Endothelial cell of umbilical vein (primary cell): Measurements from ENCODE around the gene SAMD9L. TPM values are rescaled to one million over a fixed set of nuclear protein-coding genes. Genes with fewer than 3 reads are reported as not detected.

ENCODE experiments used
- BruUV-seq: library from RNA; stranded (reverse); fragments of 400-500 nt; replicated peaks from 2 replicates; lab custom pipeline; 2021; lab: Mats Ljungman, UMichigan
- CTCF ChIA-PET: fragments of 300-600, 350-600 bp; sonication (Branson Sonifier 250); formaldehyde crosslinking; loops from one replicate; lab custom pipeline; 2021; ENCODE audit warnings: antibody characterized with exemption, inconsistent platforms; lab: Charles Lee
- POLR2A ChIA-PET: fragments of 300-600, 350-600 bp; sonication (Branson Sonifier 250); formaldehyde crosslinking; loops from one replicate; lab custom pipeline; 2021; ENCODE audit warnings: antibody characterized with exemption, inconsistent platforms; lab: Charles Lee
- DNase-seq: peaks from one replicate; pipeline ENCODE4 v3.0.0-alpha.2; 2011; ENCODE audit warnings: low read depth, low spot score
- FAIRE-seq: peaks from 2 replicates; lab custom pipeline; 2011; peaks lifted over from hg19 to GRCh38; lab: Jason Lieb, UNC
- H2AFZ ChIP-seq: 2 replicates; pipeline ENCODE4 v1.6.0; 2012; ENCODE audit warnings: low read depth, low read length, control low read depth, inconsistent platforms
- H3K27ac ChIP-seq: 2 replicates; pipeline ENCODE4 v1.5.1; 2011; ENCODE audit warnings: low read depth, mild to moderate bottlenecking, control low read depth, low read length, moderate library complexity; ENCODE audit not compliant: insufficient read depth
- H3K27me3 ChIP-seq, 2 experiments: 2 replicates each; pipeline versions ENCODE4 v1.6.0 to v1.6.1; 2011; ENCODE audit warnings: low read length in 2 of 2, mixed read lengths in 1 of 2; ENCODE audit not compliant: control insufficient read depth in 2 of 2, insufficient read depth in 2 of 2
- H3K36me3 ChIP-seq, 2 experiments: 2 replicates in 1 of 2; 3 replicates in 1 of 2; pipeline ENCODE4 v1.5.1; 2011; ENCODE audit warnings: low read length in 2 of 2, mild to moderate bottlenecking in 1 of 2, moderate library complexity in 1 of 2; ENCODE audit not compliant: control insufficient read depth in 2 of 2, insufficient read depth in 2 of 2; ENCODE audit errors: extremely low read depth in 1 of 2
- H3K4me1 ChIP-seq: 3 replicates; pipeline ENCODE4 v1.5.1; 2011; ENCODE audit warnings: mild to moderate bottlenecking, low read length; ENCODE audit not compliant: control insufficient read depth, insufficient read depth; ENCODE audit errors: extremely low read depth
- H3K4me2 ChIP-seq: 2 replicates; pipeline ENCODE4 v1.6.1; 2011; ENCODE audit warnings: low read length, control low read depth, mixed read lengths; ENCODE audit not compliant: insufficient read depth
- H3K4me3 ChIP-seq, 3 experiments: fragments of 200-600 bp in 1 of 3; sonication (generic), shearing (Covaris generic) in 1 of 3; replicated peaks in 1 of 3; 2 replicates each; pipeline ENCODE4 v1.5.1; 2011 to 2016; ENCODE audit warnings: control low read depth in 3 of 3, low read length in 3 of 3, mild to moderate bottlenecking in 2 of 3, inconsistent platforms in 1 of 3, low read depth in 1 of 3, moderate library complexity in 1 of 3; ENCODE audit not compliant: insufficient read depth in 1 of 3
- H3K79me2 ChIP-seq: 2 replicates; pipeline ENCODE4 v1.6.0; 2012; ENCODE audit warnings: low read length, inconsistent platforms; ENCODE audit not compliant: control insufficient read depth, insufficient read depth
- H3K9ac ChIP-seq: replicated peaks from 2 replicates; pipeline ENCODE3; 2011; ENCODE audit warnings: low read length, control low read depth; ENCODE audit not compliant: insufficient read depth; ENCODE audit errors: extremely low read depth
- H3K9me1 ChIP-seq: replicated peaks from 3 replicates; pipeline ENCODE4 v1.6.0; 2011; ENCODE audit warnings: mild to moderate bottlenecking, low read length; ENCODE audit not compliant: control insufficient read depth, insufficient read depth; ENCODE audit errors: extremely low read depth
- H3K9me3 ChIP-seq: replicated peaks from 2 replicates; pipeline ENCODE4 v1.5.1; 2012; ENCODE audit warnings: low read length, inconsistent platforms; ENCODE audit not compliant: control insufficient read depth, insufficient read depth
- H4K20me1 ChIP-seq: replicated peaks from 2 replicates; pipeline ENCODE3; 2011; ENCODE audit warnings: mild to moderate bottlenecking, low read length; ENCODE audit not compliant: control insufficient read depth, insufficient read depth; ENCODE audit errors: extremely low read depth
- EZH2 ChIP-seq: IDR thresholded peaks from 2 replicates; pipeline ENCODE4 v1.6.1; 2012; ENCODE audit warnings: borderline replicate concordance, low read depth, mild to moderate bottlenecking, moderate library complexity, low read length, inconsistent platforms; ENCODE audit not compliant: severe bottlenecking
- FOS ChIP-seq: IDR thresholded peaks from 2 replicates; pipeline ENCODE4 v1.6.1; 2011; ENCODE audit warnings: mild to moderate bottlenecking, low read length, moderate library complexity, borderline replicate concordance; ENCODE audit not compliant: insufficient read depth
- GATA2 ChIP-seq: IDR thresholded peaks from 2 replicates; pipeline ENCODE4 v1.7.0; 2011; ENCODE audit warnings: low read depth, mild to moderate bottlenecking, moderate library complexity, mixed read lengths, low read length; ENCODE audit not compliant: insufficient read length, insufficient read depth
- JUN ChIP-seq: IDR thresholded peaks from 2 replicates; pipeline ENCODE4 v1.6.1; 2011; ENCODE audit warnings: borderline replicate concordance, low read depth; ENCODE audit not compliant: insufficient read length, insufficient read depth
- MYC ChIP-seq: IDR thresholded peaks from one replicate; pipeline ENCODE4 v1.6.1; 2011; ENCODE audit warnings: mild to moderate bottlenecking, low read depth, low read length
- POLR2A ChIP-seq: IDR thresholded peaks from 2 replicates; pipeline ENCODE4 v1.6.1; 2012; ENCODE audit warnings: low read depth, mild to moderate bottlenecking, control low read depth, low read length
- POLR2AphosphoS5 ChIP-seq: IDR thresholded peaks from 2 replicates; pipeline ENCODE4 v1.6.1; 2012; ENCODE audit warnings: low read depth, mild to moderate bottlenecking, control low read depth, low read length, moderate library complexity; ENCODE audit not compliant: insufficient read depth
- dilution Hi-C: fragments of 300-500 bp; cut with MboI; formaldehyde crosslinking; loops from one replicate; pipeline ENCODE4 v1.15.0; 2019; ENCODE audit warnings: low sequenced_read_pairs; ENCODE audit not compliant: extremely low pct_ligation_motif_present
- intact Hi-C: fragments of 100-400 bp; cut with micrococcal nuclease; formaldehyde crosslinking; loops from one replicate; pipeline ENCODE4 v1.10.0; 2022
- polyA plus RNA-seq, 4 experiments: library from polyadenylated mRNA; depleted of rRNA in 3 of 4; stranded (reverse) in 3 of 4; unstranded in 1 of 4; fragments of >200 nt; gene quantifications; 2 replicates each; pipeline versions ENCODE4 v1.2.1 to v1.2.3, GENCODE V29; 2011 to 2012; ENCODE audit warnings: missing spikeins in 1 of 4
- total RNA-seq: library from RNA; stranded (reverse); gene quantifications from 2 replicates; pipeline ENCODE4 v1.2.3, GENCODE V29; 2021
- TF ChIP-seq, protein P1 (sequence below): IDR thresholded peaks from 2 replicates; pipeline ENCODE4 v1.6.1; 2011; ENCODE audit not compliant: insufficient read depth, insufficient read length
- TF ChIP-seq, protein P2 (sequence below), 2 donors: IDR thresholded peaks; 1 replicate in 1 of 2; 2 replicates in 1 of 2; pipeline ENCODE4 v1.5.1; 2011; ENCODE audit warnings: low read length in 2 of 2, mild to moderate bottlenecking in 2 of 2, moderate library complexity in 2 of 2, control low read depth in 1 of 2, inconsistent platforms in 1 of 2, low read depth in 1 of 2; ENCODE audit not compliant: insufficient read depth in 1 of 2; ENCODE audit errors: extremely low read depth in 1 of 2

Gene SAMD9L
- total and polyA plus RNA-seq, 2 donors (not counting 3 experiments of a cell fraction or from before 2014, with no cell fraction given): 2.7 to 14.9 TPM

GRCh38 chr7:93196336-93196735 is 48.2 kb upstream of the SAMD9L start:
- FAIRE-seq (no peak), DNase-seq (no peak)
- Histone ChIP-seq H3K4me2 (no peak overlapping the region), H3K4me1 (no peaks in the 10 kb centered on the region), H3K9me1 (no peaks in the 10 kb centered on the region), H4K20me1 (no peaks in the 10 kb centered on the region), H3K4me3 (no peak overlapping the region), H3K36me3 (no peaks in the 10 kb centered on the region), H3K9me3 (no peaks in the 10 kb centered on the region), H3K27me3 (peaks cover 4 to 25% of the 10 kb centered on the region in 2 experiments), H3K27ac (no peak overlapping the region), H3K79me2 (no peaks in the 10 kb centered on the region), H2AFZ (no peak overlapping the region), H3K9ac (no peak overlapping the region)
- TF ChIP-seq POLR2AphosphoS5 (no peak), GATA2 (no peak), MYC (no peak), JUN (no peak), POLR2A (no peak), EZH2 (no peak), FOS (no peak)
- TF ChIP-seq, protein P1, sequence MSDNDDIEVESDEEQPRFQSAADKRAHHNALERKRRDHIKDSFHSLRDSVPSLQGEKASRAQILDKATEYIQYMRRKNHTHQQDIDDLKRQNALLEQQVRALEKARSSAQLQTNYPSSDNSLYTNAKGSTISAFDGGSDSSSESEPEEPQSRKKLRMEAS: no peak
- TF ChIP-seq, protein P2, sequence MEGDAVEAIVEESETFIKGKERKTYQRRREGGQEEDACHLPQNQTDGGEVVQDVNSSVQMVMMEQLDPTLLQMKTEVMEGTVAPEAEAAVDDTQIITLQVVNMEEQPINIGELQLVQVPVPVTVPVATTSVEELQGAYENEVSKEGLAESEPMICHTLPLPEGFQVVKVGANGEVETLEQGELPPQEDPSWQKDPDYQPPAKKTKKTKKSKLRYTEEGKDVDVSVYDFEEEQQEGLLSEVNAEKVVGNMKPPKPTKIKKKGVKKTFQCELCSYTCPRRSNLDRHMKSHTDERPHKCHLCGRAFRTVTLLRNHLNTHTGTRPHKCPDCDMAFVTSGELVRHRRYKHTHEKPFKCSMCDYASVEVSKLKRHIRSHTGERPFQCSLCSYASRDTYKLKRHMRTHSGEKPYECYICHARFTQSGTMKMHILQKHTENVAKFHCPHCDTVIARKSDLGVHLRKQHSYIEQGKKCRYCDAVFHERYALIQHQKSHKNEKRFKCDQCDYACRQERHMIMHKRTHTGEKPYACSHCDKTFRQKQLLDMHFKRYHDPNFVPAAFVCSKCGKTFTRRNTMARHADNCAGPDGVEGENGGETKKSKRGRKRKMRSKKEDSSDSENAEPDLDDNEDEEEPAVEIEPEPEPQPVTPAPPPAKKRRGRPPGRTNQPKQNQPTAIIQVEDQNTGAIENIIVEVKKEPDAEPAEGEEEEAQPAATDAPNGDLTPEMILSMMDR (IDR thresholded peaks at IDR 0.05; ENCODE audit: extremely low read depth in 1 of 2, insufficient read depth in 1 of 2, low read depth in 1 of 2, low read length in 2 of 2): no peak
- intact Hi-C loops (no loop called here), dilution Hi-C loops (no loop called here)
- ChIA-PET CTCF (interaction anchor here (1.0 kb wide), 1 partner anchor 9 kb away, joined by 3 read pairs; no protein-coding TSS in a partner anchor), POLR2A (no interaction called here)
- no TSS peak for BruUV-seq
